Measurements from ENCODE around the gene IFI35. TPM values are rescaled to one million over a fixed set of nuclear protein-coding genes. Genes with fewer than 3 reads are reported as not detected.
A peak's percentile ranks its signal among the peaks of the same experiment; 100 is the strongest.

The IFI35 gene
- 10 to 100 TPM; 21.2 to 36.1 (median 28.8) TPM for total RNA-seq

- Histone ChIP-seq H3K4me3 (peak within 1 kb of the TSS; percentile 68 to 87 (median 74)), H3K9me3 (no peaks in the 10 kb centered on the region), H3K4me1 (peaks cover 33 to 56% (median 46%) of the 10 kb centered on the region in 4 donors), H3K27me3 (no peaks in the 10 kb centered on the region), H3K36me3 (peaks cover 18 to 36% (median 30%) of the 10 kb centered on the region in 4 donors), H3K27ac (replicated peaks in 1 of 4) (peak within 1 kb of the TSS; percentile 89 to 95 (median 92))
- WGBS: 35% methylated on average over 18 of the region's 18 CpGs
- peak; percentile 97 for DNase-seq (ENCODE audit: extremely low spot score)
- intact Hi-C loops (cut with DNase I): no loop called here
- TF ChIP-seq CTCF (IDR thresholded peaks at IDR 0.05) (peak; percentile 42 to 75 (median 49)), POLR2AphosphoS5 (IDR thresholded peaks at IDR 0.05) (peak; percentile 79 to 86), EP300 (IDR thresholded peaks at IDR 0.05) (no peak)
Observed at GRCh38 chr17:43006639-43007551, at the start of gene IFI35. TSS of gene IFI35 (plus strand) at chr17:43006784. CDS start at chr17:43006948, 164 bp downstream.

GRCh38 chr17:42964161-42964932 is 42.2 kb upstream of the IFI35 start, which contains the start of gene AARSD1:
TSS of gene AARSD1 (minus strand) at chr17:42964454. CDS start at chr17:42964440, 14 bp downstream.
- TF ChIP-seq CTCF (IDR thresholded peaks at IDR 0.05) (peak in 1 of 3 experiments; percentile 30), POLR2A (IDR thresholded peaks at IDR 0.05; ENCODE audit: low read depth) (peak; percentile 72), EP300 (IDR thresholded peaks at IDR 0.05) (no peak), POLR2AphosphoS5 (IDR thresholded peaks at IDR 0.05) (peak; percentile 98 to 100)
- intact Hi-C loops (cut with DNase I): no loop called here

GRCh38 chr17:42967925-42968324 is 38.7 kb upstream of the IFI35 start:
- Histone ChIP-seq H3K4me1 (peaks cover 6 to 17% (median 15%) of the 10 kb centered on the region in 4 donors), H3K4me3 (no peak overlapping the region), H3K27ac (replicated peaks in 1 of 4) (no peak overlapping the region), H3K27me3 (no peaks in the 10 kb centered on the region), H3K36me3 (peaks cover 0 to 7% (median under 1%) of the 10 kb centered on the region in 4 donors), H3K9me3 (no peaks in the 10 kb centered on the region)
- WGBS: 93% methylated on average over 1 of the region's 1 CpG
- no peak for TF ChIP-seq CTCF (IDR thresholded peaks at IDR 0.05)
- TF ChIP-seq POLR2A (IDR thresholded peaks at IDR 0.05; ENCODE audit: low read depth): no peak
- no peak for TF ChIP-seq EP300 (IDR thresholded peaks at IDR 0.05)
- no peak for TF ChIP-seq POLR2AphosphoS5 (IDR thresholded peaks at IDR 0.05)
- no peak for DNase-seq (ENCODE audit: extremely low spot score)
- intact Hi-C loops (cut with DNase I): no loop called here

More at GRCh38 chr17:42964161-42964932, 42.2 kb upstream of the IFI35 start, which contains the start of gene AARSD1:
- Histone ChIP-seq H3K36me3 (peaks cover 29 to 37% (median 33%) of the 10 kb centered on the region in 4 donors), H3K9me3 (no peaks in the 10 kb centered on the region), H3K4me1 (peaks cover 6 to 21% (median 18%) of the 10 kb centered on the region in 4 donors), H3K27me3 (no peaks in the 10 kb centered on the region), H3K4me3 (peak within 1 kb of the TSS; percentile 64 to 73 (median 65)), H3K27ac (replicated peaks in 1 of 4) (peak within 1 kb of the TSS; percentile 84 to 89 (median 86))
- DNase-seq (ENCODE audit: extremely low spot score): peak; percentile 94
- WGBS: 1% methylated on average over 42 of the region's 43 CpGs

GRCh38 chr17:42969001-42969581 is 37.5 kb upstream of the IFI35 start:
- H3K4me3 ChIP-seq: no peak overlapping the region
- no peaks in the 10 kb centered on the region for H3K27me3 ChIP-seq
- no peak overlapping the region for H3K27ac ChIP-seq (replicated peaks in 1 of 4)
- no peak for TF ChIP-seq CTCF (IDR thresholded peaks at IDR 0.05)
- TF ChIP-seq POLR2AphosphoS5 (IDR thresholded peaks at IDR 0.05): no peak
- no peak for TF ChIP-seq EP300 (IDR thresholded peaks at IDR 0.05)
- no peak for TF ChIP-seq POLR2A (IDR thresholded peaks at IDR 0.05; ENCODE audit: low read depth)
- 54% methylated on average over 5 of the region's 5 CpGs for WGBS
- peaks cover 0 to 5% (median 4%) of the 10 kb centered on the region in 4 donors for H3K4me1 ChIP-seq
- H3K9me3 ChIP-seq: no peaks in the 10 kb centered on the region
- H3K36me3 ChIP-seq: peaks cover 0 to 7% (median 0%) of the 10 kb centered on the region in 4 donors
- intact Hi-C loops (cut with DNase I): no loop called here
- DNase-seq (ENCODE audit: extremely low spot score): no peak

All from esophagus muscularis mucosa (tissue), 4 donors.